ELF-1 (cell line): ENCODE results near the gene LRP2BP.
A peak's percentile ranks its signal among the peaks of the same experiment; 100 is the strongest.

Source experiments
- DNase-seq: peaks from one replicate; pipeline ENCODE4 v3.0.0-alpha.2; 2016; ENCODE audit warnings: low read depth, low spot score

The LRP2BP gene

GRCh38 chr4:185361872-185362271 is 33.9 kb downstream of the LRP2BP start:
- DNase-seq: no peak

- DNase-seq: no peak
These were observed 35.8 kb downstream of the LRP2BP start for GRCh38 chr4:185359767-185360446.

GRCh38 chr4:185358959-185359358 is 36.8 kb downstream of the LRP2BP start:
- no peak for DNase-seq

- no peak for DNase-seq
These were observed 37.2 kb downstream of the LRP2BP start for GRCh38 chr4:185358514-185358913.

GRCh38 chr4:185357733-185358440 is 37.8 kb downstream of the LRP2BP start:
- no peak for DNase-seq

GRCh38 chr4:185357211-185357610 is 38.5 kb downstream of the LRP2BP start:
- no peak for DNase-seq

GRCh38 chr4:185352741-185353140 is 43.0 kb downstream of the LRP2BP start:
- DNase-seq: no peak

- DNase-seq: no peak
These were observed 43.5 kb downstream of the LRP2BP start for GRCh38 chr4:185352202-185352601.

- no peak for DNase-seq
These were observed 44.0 kb downstream of the LRP2BP start for GRCh38 chr4:185351691-185352090.

GRCh38 chr4:185346975-185347601 is 48.6 kb downstream of the LRP2BP start:
- no peak for DNase-seq

GRCh38 chr4:185344743-185345538 is 50.8 kb downstream of the LRP2BP start:
- no peak for DNase-seq

GRCh38 chr4:185343726-185344581 is 51.8 kb downstream of the LRP2BP start:
- DNase-seq: peak; percentile 46

GRCh38 chr4:185341841-185342240 is 53.9 kb downstream of the LRP2BP start:
- no peak for DNase-seq

GRCh38 chr4:185341377-185341776 is 54.3 kb downstream of the LRP2BP start:
- DNase-seq: no peak

- DNase-seq: no peak
These were observed 55.8 kb downstream of the LRP2BP start for GRCh38 chr4:185339941-185340340.

- no peak for DNase-seq
These were observed 60.1 kb downstream of the LRP2BP start for GRCh38 chr4:185335579-185335978.

- no peak for DNase-seq
These were observed 61.4 kb downstream of the LRP2BP start for GRCh38 chr4:185334326-185334725.

- DNase-seq: no peak
These were observed 62.9 kb downstream of the LRP2BP start for GRCh38 chr4:185332575-185333464.

GRCh38 chr4:185329879-185330510 is 65.7 kb downstream of the LRP2BP start:
- DNase-seq: peak; percentile 59

- DNase-seq: peak; percentile 35
These were observed 67.1 kb downstream of the LRP2BP start for GRCh38 chr4:185328586-185328985.
